A172 (cell line): ENCODE results near the gene CRYGB. TPM values are rescaled to one million over a fixed set of nuclear protein-coding genes. Genes with fewer than 3 reads are reported as not detected.
A peak's percentile ranks its signal among the peaks of the same experiment; 100 is the strongest.
"Not testable (repeated sequence)": the region's sequence is repeated elsewhere in the genome, so short reads cannot be mapped to it uniquely, and the experiment has no call there.

Experiments
- DNase-seq: peaks from one replicate; pipeline ENCODE4 v3.0.0-alpha.2; 2015; ENCODE audit warnings: low spot score
- total RNA-seq: library from RNA; depleted of rRNA; stranded (reverse); fragments of >200 nt; shearing (Covaris generic); gene quantifications from 2 replicates; pipeline ENCODE4 v1.2.3, GENCODE V29; 2014

CRYGB gene
- total RNA-seq, 1 experiment from 2014 or later = not detected

GRCh38 chr2:208150094-208150493 is 4.1 kb upstream of the CRYGB start:
- no peak for DNase-seq

- no peak for DNase-seq
Measured at GRCh38 chr2:208148803-208149202, 2.8 kb upstream of the CRYGB start.

- DNase-seq = no peak
Measured at GRCh38 chr2:208147759-208148158, 1.8 kb upstream of the CRYGB start.

- no peak for DNase-seq
Measured at GRCh38 chr2:208147008-208147407, 1.1 kb upstream of the CRYGB start.

- no peak for DNase-seq
Measured at GRCh38 chr2:208142925-208143799, 2.8 kb downstream of the CRYGB start.

- no peak for DNase-seq
Measured at GRCh38 chr2:208142240-208142924, 3.6 kb downstream of the CRYGB start.

- no peak for DNase-seq
Measured at GRCh38 chr2:208139447-208139846, 6.5 kb downstream of the CRYGB start.

- not testable (repeated sequence) for DNase-seq
Measured at GRCh38 chr2:208138334-208138733, 7.6 kb downstream of the CRYGB start.

GRCh38 chr2:208136716-208137094 is 9.3 kb downstream of the CRYGB start:
- DNase-seq = no peak

GRCh38 chr2:208135794-208136715 is 9.9 kb downstream of the CRYGB start:
- DNase-seq = no peak

- DNase-seq = no peak
Measured at GRCh38 chr2:208134928-208135586, 10.9 kb downstream of the CRYGB start.

- DNase-seq = no peak
Measured at GRCh38 chr2:208130712-208131110, 15.2 kb downstream of the CRYGB start.

- DNase-seq = peak; percentile 37
Measured at GRCh38 chr2:208129744-208130711, 15.9 kb downstream of the CRYGB start, which contains the start of gene CRYGC. CRYGC (minus strand) TSS chr2:208129828; CDS start chr2:208129792, 36 bp downstream.

GRCh38 chr2:208128136-208128535 is 17.8 kb downstream of the CRYGB start:
- no peak for DNase-seq

- DNase-seq = no peak
Measured at GRCh38 chr2:208127090-208127489, 18.9 kb downstream of the CRYGB start.

GRCh38 chr2:208125251-208125650 is 20.7 kb downstream of the CRYGB start:
- DNase-seq = no peak

- not testable (repeated sequence) for DNase-seq
Measured at GRCh38 chr2:208124013-208124715, 21.8 kb downstream of the CRYGB start, which contains the start of gene CRYGD. CRYGD (minus strand) TSS chr2:208124524; CDS start chr2:208124473, 51 bp downstream.

- DNase-seq = no peak
Measured at GRCh38 chr2:208122248-208122647, 23.7 kb downstream of the CRYGB start.

GRCh38 chr2:208118918-208119317 is 27.0 kb downstream of the CRYGB start:
- DNase-seq = no peak
